ENCODE data around the gene EXOG.

DNA sequence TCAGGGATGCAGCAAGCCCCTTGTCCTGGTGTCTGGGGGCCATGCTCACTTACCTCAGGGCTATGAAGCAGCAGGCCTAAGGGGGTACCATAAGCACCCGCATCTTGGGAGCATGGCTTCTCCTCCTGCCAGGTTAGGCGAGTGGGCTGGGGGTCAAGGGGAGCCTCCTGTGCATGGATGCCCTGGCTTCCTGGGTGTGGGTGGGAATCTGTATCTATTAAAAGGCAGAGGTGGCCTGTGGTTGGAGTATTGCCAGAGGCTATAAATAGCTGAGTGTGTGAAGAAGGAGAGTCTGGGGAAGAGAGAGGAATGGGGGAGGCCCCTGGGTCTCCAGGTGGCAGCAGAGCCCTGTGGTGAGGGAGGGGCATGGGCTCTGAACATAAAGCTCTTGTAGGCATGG is 22.9 kb upstream of the EXOG start:
- TF ChIP-seq POLR2A (IDR thresholded peaks at IDR 0.05) = no peak
- TF ChIP-seq, protein P1, sequence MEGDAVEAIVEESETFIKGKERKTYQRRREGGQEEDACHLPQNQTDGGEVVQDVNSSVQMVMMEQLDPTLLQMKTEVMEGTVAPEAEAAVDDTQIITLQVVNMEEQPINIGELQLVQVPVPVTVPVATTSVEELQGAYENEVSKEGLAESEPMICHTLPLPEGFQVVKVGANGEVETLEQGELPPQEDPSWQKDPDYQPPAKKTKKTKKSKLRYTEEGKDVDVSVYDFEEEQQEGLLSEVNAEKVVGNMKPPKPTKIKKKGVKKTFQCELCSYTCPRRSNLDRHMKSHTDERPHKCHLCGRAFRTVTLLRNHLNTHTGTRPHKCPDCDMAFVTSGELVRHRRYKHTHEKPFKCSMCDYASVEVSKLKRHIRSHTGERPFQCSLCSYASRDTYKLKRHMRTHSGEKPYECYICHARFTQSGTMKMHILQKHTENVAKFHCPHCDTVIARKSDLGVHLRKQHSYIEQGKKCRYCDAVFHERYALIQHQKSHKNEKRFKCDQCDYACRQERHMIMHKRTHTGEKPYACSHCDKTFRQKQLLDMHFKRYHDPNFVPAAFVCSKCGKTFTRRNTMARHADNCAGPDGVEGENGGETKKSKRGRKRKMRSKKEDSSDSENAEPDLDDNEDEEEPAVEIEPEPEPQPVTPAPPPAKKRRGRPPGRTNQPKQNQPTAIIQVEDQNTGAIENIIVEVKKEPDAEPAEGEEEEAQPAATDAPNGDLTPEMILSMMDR (IDR thresholded peaks at IDR 0.05) = no peak
